Measurements from ENCODE around the gene TFIP11. TPM values are rescaled to one million over a fixed set of nuclear protein-coding genes. Genes with fewer than 3 reads are reported as not detected.

Gene TFIP11
- total RNA-seq = 16.8 and 21.1 TPM in 2 replicates

GRCh38 chr22:26512149-26512793 is at the start of gene TFIP11:
TSS of gene TFIP11 (minus strand) at chr22:26512473. CDS start at chr22:26510272, 2,201 bp downstream.

GRCh38 chr22:26483439-26484359 is 28.6 kb downstream of the TFIP11 start, which contains the start of the genes HPS4 and SRRD:
TSS of gene HPS4 (minus strand) at chr22:26483783. CDS start at chr22:26481762, 2,021 bp downstream.
TSS of gene SRRD (plus strand) at chr22:26483877. CDS start at chr22:26483891, 14 bp downstream.

Other genes starting within 250 kb of the TFIP11 start
- 3.9 and 5.4 TPM in 2 replicates for gene ASPHD2, start 83.2 kb downstream of the TFIP11 start, total RNA-seq
- gene HPS4, start 28.7 kb downstream of the TFIP11 start, total RNA-seq = 25.3 and 29.4 TPM in 2 replicates
- 24.9 and 32.5 TPM in 2 replicates for gene SRRD, start 28.6 kb downstream of the TFIP11 start, total RNA-seq
- gene TPST2, start 77.7 kb upstream of the TFIP11 start, total RNA-seq = 31.2 and 37.8 TPM in 2 replicates
- not detected in 2 replicates for gene CRYBB1, start 105.6 kb upstream of the TFIP11 start, total RNA-seq
- not detected in 2 replicates for gene CRYBA4, start 109.5 kb upstream of the TFIP11 start, total RNA-seq
- 0.08 and 0.16 TPM in 2 replicates for gene MIAT, start 145.1 kb upstream of the TFIP11 start, total RNA-seq